Parathyroid adenoma (tissue), 2 donors: ENCODE measurements around the gene MAP2K1.

Experiments
- H2AFZ ChIP-seq: fragments of 300-600 bp; sonication (generic); one replicate; pipeline ENCODE4 v1.7.0; 2017; ENCODE audit warnings: antibody characterized with exemption, mild to moderate bottlenecking
- H3K27ac ChIP-seq: fragments of 300-600 bp; sonication (generic); one replicate; pipeline ENCODE4 v1.7.0; 2017
- H3K27me3 ChIP-seq: fragments of 300-600 bp; sonication (generic); one replicate; pipeline ENCODE4 v1.7.0; 2017; ENCODE audit warnings: low read length; ENCODE audit not compliant: control insufficient read depth, insufficient read depth
- H3K36me3 ChIP-seq: fragments of 300-600 bp; sonication (generic); one replicate; pipeline ENCODE4 v1.7.0; 2017; ENCODE audit warnings: low read length; ENCODE audit not compliant: control insufficient read depth, insufficient read depth
- H3K4me1 ChIP-seq: fragments of 300-600 bp; sonication (generic); one replicate; pipeline ENCODE4 v1.7.0; 2017; ENCODE audit warnings: control low read depth
- H3K4me2 ChIP-seq: fragments of 300-600 bp; sonication (generic); one replicate; pipeline ENCODE4 v1.7.0; 2017; ENCODE audit warnings: low read length
- H3K4me3 ChIP-seq: fragments of 300-600 bp; sonication (generic); one replicate; pipeline ENCODE4 v1.7.0; 2017; ENCODE audit warnings: low read depth, low read length
- H3K79me2 ChIP-seq: fragments of 300-600 bp; sonication (generic); one replicate; pipeline ENCODE4 v1.7.0; 2017; ENCODE audit warnings: control low read depth
- H3K9ac ChIP-seq: fragments of 300-600 bp; sonication (generic); one replicate; pipeline ENCODE4 v1.7.0; 2017; ENCODE audit warnings: mild to moderate bottlenecking
- H3K9me3 ChIP-seq: fragments of 300-600 bp; sonication (generic); one replicate; pipeline ENCODE4 v1.7.0; 2017; ENCODE audit warnings: low read length; ENCODE audit not compliant: control insufficient read depth
- CTCF ChIP-seq: fragments of 300-600 bp; sonication (generic); IDR thresholded peaks from one replicate; pipeline ENCODE4 v1.7.0; 2017; ENCODE audit warnings: antibody characterized with exemption, mild to moderate bottlenecking
- donor health status: primary hyperparathyroidism.

The MAP2K1 gene

GRCh38 chr15:66394915-66395314, 8.2 kb downstream of the MAP2K1 start:
- no peaks in the 10 kb centered on the region for H3K36me3 ChIP-seq
- no peak overlapping the region for H2AFZ ChIP-seq
- H3K9ac ChIP-seq = no peak overlapping the region
- H3K4me2 ChIP-seq = no peak overlapping the region
- TF ChIP-seq CTCF = no peak
- H3K79me2 ChIP-seq = peaks cover 3% of the 10 kb centered on the region
- no peaks in the 10 kb centered on the region for H3K4me1 ChIP-seq
- no peaks in the 10 kb centered on the region for H3K9me3 ChIP-seq
- H3K4me3 ChIP-seq = no peak overlapping the region
- no peak overlapping the region for H3K27ac ChIP-seq
- H3K27me3 ChIP-seq = no peaks in the 10 kb centered on the region

GRCh38 chr15:66399276-66399675, 12.6 kb downstream of the MAP2K1 start:
- Histone ChIP-seq H3K27ac (no peak overlapping the region), H3K79me2 (peaks cover 8% of the 10 kb centered on the region), H3K4me1 (no peaks in the 10 kb centered on the region), H2AFZ (no peak overlapping the region), H3K9me3 (no peaks in the 10 kb centered on the region), H3K4me3 (no peak overlapping the region), H3K9ac (no peak overlapping the region), H3K27me3 (no peaks in the 10 kb centered on the region), H3K36me3 (no peaks in the 10 kb centered on the region), H3K4me2 (no peak overlapping the region)
- no peak for TF ChIP-seq CTCF

- TF ChIP-seq CTCF = no peak
- H3K4me1 ChIP-seq = no peaks in the 10 kb centered on the region
- peaks cover 8% of the 10 kb centered on the region for H3K79me2 ChIP-seq
- H3K27me3 ChIP-seq = no peaks in the 10 kb centered on the region
- H2AFZ ChIP-seq = no peak overlapping the region
- H3K36me3 ChIP-seq = no peaks in the 10 kb centered on the region
- no peak overlapping the region for H3K27ac ChIP-seq
- no peaks in the 10 kb centered on the region for H3K9me3 ChIP-seq
- H3K9ac ChIP-seq = no peak overlapping the region
- no peak overlapping the region for H3K4me2 ChIP-seq
- no peak overlapping the region for H3K4me3 ChIP-seq
Measured at GRCh38 chr15:66400351-66400774, 13.7 kb downstream of the MAP2K1 start.

- no peaks in the 10 kb centered on the region for H3K4me1 ChIP-seq
- TF ChIP-seq CTCF = no peak
- H3K79me2 ChIP-seq = peaks cover 8% of the 10 kb centered on the region
- no peaks in the 10 kb centered on the region for H3K27me3 ChIP-seq
- H3K4me3 ChIP-seq = no peak overlapping the region
- H3K9ac ChIP-seq = no peak overlapping the region
- no peaks in the 10 kb centered on the region for H3K9me3 ChIP-seq
- no peak overlapping the region for H2AFZ ChIP-seq
- no peak overlapping the region for H3K4me2 ChIP-seq
- H3K36me3 ChIP-seq = no peaks in the 10 kb centered on the region
- H3K27ac ChIP-seq = no peak overlapping the region
Measured at GRCh38 chr15:66401130-66402021, 14.7 kb downstream of the MAP2K1 start.
